H1 (cell line): ENCODE results near the gene NDUFA12. TPM values are rescaled to one million over a fixed set of nuclear protein-coding genes. Genes with fewer than 3 reads are reported as not detected.

Experiments used
- CTCF ChIA-PET: fragments of 300-600 bp; sonication (Branson Sonifier 250); formaldehyde crosslinking; loops from one replicate; lab custom pipeline; 2021; ENCODE audit not compliant: partially characterized antibody; lab: Charles Lee
- POLR2A ChIA-PET: fragments of 300-600 bp; sonication (Branson Sonifier 250); formaldehyde crosslinking; loops from one replicate; lab custom pipeline; 2021; ENCODE audit warnings: inconsistent platforms; ENCODE audit not compliant: partially characterized antibody; lab: Charles Lee
- DNase-seq, 2 experiments: peaks; one replicate each; pipeline versions ENCODE4 v3.0.0 to v3.0.0-alpha.2; 2010 to 2022; ENCODE audit warnings: low spot score in 2 of 2, low read depth in 1 of 2, mixed read lengths in 1 of 2
- FAIRE-seq: peaks from 2 replicates; lab custom pipeline; 2011; peaks lifted over from hg19 to GRCh38; lab: Jason Lieb, UNC
- H2AFZ ChIP-seq: 2 replicates; pipeline ENCODE4 v1.8.1; 2012; ENCODE audit warnings: low read length, inconsistent platforms
- H2AK5ac ChIP-seq: 2 replicates; pipeline ENCODE4 v1.6.1; 2013; ENCODE audit warnings: low read depth, low read length
- H2BK120ac ChIP-seq: replicated peaks from 2 replicates; pipeline ENCODE3; 2013; ENCODE audit warnings: low read depth, low read length, inconsistent platforms
- H2BK12ac ChIP-seq: 2 replicates; pipeline ENCODE4 v1.6.1; 2013; ENCODE audit warnings: low read depth, low read length
- H2BK15ac ChIP-seq: 2 replicates; pipeline ENCODE4 v1.6.1; 2013; ENCODE audit warnings: low read length
- H2BK20ac ChIP-seq: 2 replicates; pipeline ENCODE4 v1.6.1; 2013; ENCODE audit warnings: low read length
- H2BK5ac ChIP-seq: 2 replicates; pipeline ENCODE4 v1.6.1; 2013; ENCODE audit warnings: low read depth, low read length
- H3K14ac ChIP-seq: 2 replicates; pipeline ENCODE4 v1.6.1; 2013; ENCODE audit warnings: inconsistent platforms; ENCODE audit not compliant: insufficient read length
- H3K18ac ChIP-seq: 2 replicates; pipeline ENCODE4 v1.6.1; 2013; ENCODE audit warnings: low read length; ENCODE audit errors: extremely low read depth
- H3K23ac ChIP-seq: 2 replicates; pipeline ENCODE4 v1.6.1; 2013; ENCODE audit warnings: inconsistent platforms; ENCODE audit not compliant: insufficient read length
- H3K23me2 ChIP-seq: 2 replicates; pipeline ENCODE4 v1.6.1; 2013; ENCODE audit warnings: low read depth, low read length
- H3K27ac ChIP-seq: 2 replicates; pipeline ENCODE4 v1.6.1; 2011; ENCODE audit warnings: low read depth, low read length, inconsistent platforms
- H3K27me3 ChIP-seq, 4 experiments: replicated peaks in 1 of 4; 1 replicate in 1 of 4; 2 replicates in 3 of 4; pipeline versions ENCODE4 v1.6.1 to v1.8.1; 2011 to 2013; ENCODE audit warnings: low read length in 3 of 4, mild to moderate bottlenecking in 3 of 4, inconsistent platforms in 2 of 4, mixed read lengths in 2 of 4, moderate library complexity in 1 of 4; ENCODE audit not compliant: control insufficient read depth in 3 of 4, insufficient read depth in 3 of 4; ENCODE audit errors: extremely low read depth in 1 of 4
- H3K36me3 ChIP-seq, 4 experiments: 2 replicates each; pipeline versions ENCODE4 v1.6.1 to v1.8.1; 2011 to 2013; ENCODE audit warnings: mild to moderate bottlenecking in 4 of 4, low read length in 3 of 4, moderate library complexity in 2 of 4, control low read depth in 1 of 4, inconsistent platforms in 1 of 4; ENCODE audit not compliant: insufficient read depth in 4 of 4, control insufficient read depth in 2 of 4
- H3K4ac ChIP-seq: replicated peaks from 2 replicates; pipeline ENCODE3; 2013; ENCODE audit warnings: low read length, low read depth, mixed read lengths, inconsistent platforms; ENCODE audit not compliant: insufficient read length
- H3K4me1 ChIP-seq, 4 experiments: replicated peaks in 1 of 4; 1 replicate in 1 of 4; 2 replicates in 3 of 4; pipeline versions ENCODE4 v1.6.1 to v1.8.1; 2011 to 2013; ENCODE audit warnings: low read length in 3 of 4, inconsistent platforms in 2 of 4, mixed read lengths in 1 of 4; ENCODE audit not compliant: insufficient read depth in 4 of 4, control insufficient read depth in 3 of 4
- H3K4me2 ChIP-seq, 2 experiments: 2 replicates each; pipeline versions ENCODE4 v1.6.1 to v1.8.1; 2011 to 2013; ENCODE audit warnings: low read depth in 2 of 2, low read length in 2 of 2, control low read depth in 1 of 2, inconsistent platforms in 1 of 2, mild to moderate bottlenecking in 1 of 2; ENCODE audit not compliant: insufficient read depth in 1 of 2
- H3K4me3 ChIP-seq, 4 experiments: fragments of 200-600, 300-600 bp in 1 of 4; sonication (generic), shearing (Covaris generic), sonication (Bioruptor Twin) in 1 of 4; 2 replicates each; pipeline versions ENCODE4 v1.5.1 to v1.8.1; 2011 to 2016; ENCODE audit warnings: low read length in 4 of 4, low read depth in 3 of 4, control low read depth in 2 of 4, inconsistent platforms in 2 of 4, mild to moderate bottlenecking in 2 of 4, mixed read lengths in 1 of 4, moderate library complexity in 1 of 4; ENCODE audit not compliant: insufficient read depth in 2 of 4; ENCODE audit errors: extremely low read depth in 1 of 4
- H3K56ac ChIP-seq: replicated peaks from 2 replicates; pipeline ENCODE3; 2013; ENCODE audit warnings: low read depth, mild to moderate bottlenecking, mixed read lengths, low read length, inconsistent platforms; ENCODE audit not compliant: insufficient read length
- H3K79me1 ChIP-seq: 2 replicates; pipeline ENCODE4 v1.6.1; 2013; ENCODE audit warnings: low read depth, low read length, control low read depth
- H3K79me2 ChIP-seq, 2 experiments: 2 replicates each; pipeline versions ENCODE4 v1.6.1 to v1.8.1; 2012 to 2013; ENCODE audit warnings: low read length in 2 of 2, mild to moderate bottlenecking in 2 of 2, inconsistent platforms in 1 of 2; ENCODE audit not compliant: insufficient read depth in 2 of 2, control insufficient read depth in 1 of 2
- H3K9ac ChIP-seq, 4 experiments: replicated peaks in 1 of 4; 1 replicate in 1 of 4; 2 replicates in 3 of 4; pipeline versions ENCODE4 v1.6.1 to v1.8.1; 2011 to 2013; ENCODE audit warnings: low read depth in 3 of 4, low read length in 3 of 4, control low read depth in 2 of 4, mild to moderate bottlenecking in 2 of 4, moderate library complexity in 2 of 4, inconsistent platforms in 1 of 4; ENCODE audit errors: extremely low read depth in 1 of 4
- H3K9me3 ChIP-seq, 2 experiments: 2 replicates each; pipeline versions ENCODE4 v1.6.1 to v1.8.1; 2012 to 2013; ENCODE audit warnings: mild to moderate bottlenecking in 2 of 2, moderate library complexity in 2 of 2, control low read depth in 1 of 2, inconsistent platforms in 1 of 2, low read depth in 1 of 2, low read length in 1 of 2, mixed read lengths in 1 of 2; ENCODE audit not compliant: insufficient read depth in 2 of 2
- H4K20me1 ChIP-seq, 2 experiments: replicated peaks in 1 of 2; 2 replicates each; pipeline versions ENCODE3 to v1.8.1; 2011 to 2013; ENCODE audit warnings: inconsistent platforms in 2 of 2, low read length in 2 of 2, mild to moderate bottlenecking in 1 of 2; ENCODE audit not compliant: insufficient read depth in 2 of 2, control insufficient read depth in 1 of 2
- H4K5ac ChIP-seq: 2 replicates; pipeline ENCODE4 v1.6.1; 2013; ENCODE audit warnings: low read length, low read depth, mixed read lengths, inconsistent platforms; ENCODE audit not compliant: insufficient read length
- H4K8ac ChIP-seq: 2 replicates; pipeline ENCODE4 v1.8.0; 2013; ENCODE audit warnings: mild to moderate bottlenecking, moderate library complexity, low read length, inconsistent platforms; ENCODE audit not compliant: insufficient read depth; ENCODE audit errors: extremely low read depth
- H4K91ac ChIP-seq: replicated peaks from 2 replicates; pipeline ENCODE3; 2013; ENCODE audit warnings: low read length, mixed read lengths, inconsistent platforms; ENCODE audit not compliant: insufficient read length
- BACH1 ChIP-seq: IDR thresholded peaks from 2 replicates; pipeline ENCODE4 v1.6.1; 2012; ENCODE audit warnings: low read length, improper control_type of control experiment
- KDM5A ChIP-seq: fragments of 200-600 bp; IDR thresholded peaks from 2 replicates; pipeline ENCODE4 v1.7.1; 2012; ENCODE audit warnings: mild to moderate bottlenecking, low read length, inconsistent platforms, mixed read lengths
- RAD21 ChIP-seq, 2 experiments: IDR thresholded peaks in 1 of 2; conservative IDR thresholded peaks in 1 of 2; 2 replicates each; pipeline ENCODE4 v1.6.1; 2011; ENCODE audit warnings: low read depth in 2 of 2, low read length in 2 of 2, improper control_type of control experiment in 1 of 2, inconsistent platforms in 1 of 2, mild to moderate bottlenecking in 1 of 2, moderate library complexity in 1 of 2
- RBBP5 ChIP-seq: IDR thresholded peaks from 2 replicates; pipeline ENCODE4 v1.7.1; 2012; ENCODE audit warnings: low read depth, mild to moderate bottlenecking, inconsistent platforms, low read length, moderate library complexity, borderline replicate concordance
- SIN3A ChIP-seq, 2 experiments: IDR thresholded peaks in 1 of 2; conservative IDR thresholded peaks in 1 of 2; 2 replicates each; pipeline ENCODE4 v1.6.1; 2011 to 2012; ENCODE audit warnings: low read length in 2 of 2, improper control_type of control experiment in 1 of 2, low read depth in 1 of 2, mild to moderate bottlenecking in 1 of 2
- TBP ChIP-seq: IDR thresholded peaks from 2 replicates; pipeline ENCODE4 v1.6.1; 2011; ENCODE audit warnings: low read depth, low read length, improper control_type of control experiment
- WGBS, 2 experiments: shearing (Covaris generic) in 1 of 2; methylation state at CpG; one replicate each; pipeline versions ENCODE4 v1.1.6 to v1.1.7; 2013 to 2015; ENCODE audit warnings: low lambda C conversion rate in 2 of 2, mixed read lengths in 2 of 2, inconsistent platforms in 1 of 2, low coverage in 1 of 2, missing lambda C conversion rate in 1 of 2; ENCODE audit not compliant: insufficient replicate concordance in 2 of 2, insufficient coverage in 1 of 2, insufficient read length in 1 of 2; ENCODE audit errors: extremely low coverage in 1 of 2, missing lambda C conversion rate in 1 of 2; 5-methylcytosine and 5-hydroxymethylcytosine counted together
- polyA plus RNA-seq, 7 experiments: library from polyadenylated mRNA; depleted of rRNA in 3 of 7; stranded (reverse) in 5 of 7; unstranded in 2 of 7; fragments of >200 nt in 5 of 7; fragments of 200-250 nt in 2 of 7; gene quantifications; 1 replicate in 5 of 7; 2 replicates in 1 of 7; 4 replicates in 1 of 7; pipeline versions ENCODE4 v1.2.1 to v1.2.3, GENCODE V29; 2011 to 2013; ENCODE audit warnings: missing spikeins in 2 of 7, mixed read lengths in 2 of 7
- total RNA-seq: library from RNA; stranded (reverse); fragmentation: NEBNext Ultra II Directional; extraction: Animal tissue kit (Norgen Biotek cat#: 25700); gene quantifications from 2 replicates; pipeline ENCODE4 v1.2.1, GENCODE V29; 2021

NDUFA12 gene
- total and polyA plus RNA-seq, 2 of the 8 experiments (the other 6 are each of a cell fraction or from before 2014, with no cell fraction given), result 98.1 to 157 TPM

GRCh38 chr12:94979941-94980340 lies 23.6 kb downstream of the NDUFA12 start:
- Histone ChIP-seq H2BK15ac (no peak overlapping the region), H3K14ac (no peak overlapping the region), H3K9ac (peak overlapping the region in 1 of 4 experiments; percentile 34; a peak in 1 of 7 replicates), H4K20me1 (peaks cover 0 to 2% of the 10 kb centered on the region in 2 experiments), H3K23me2 (no peaks in the 10 kb centered on the region), H2AFZ (no peak overlapping the region), H3K23ac (no peak overlapping the region), H3K27me3 (no peaks in the 10 kb centered on the region), H2BK12ac (no peak overlapping the region), H4K8ac (no peak overlapping the region), H3K79me2 (no peaks in the 10 kb centered on the region; a peak in 1 of 4 replicates), H4K5ac (no peak overlapping the region), H3K4ac (no peak overlapping the region), H3K79me1 (no peaks in the 10 kb centered on the region), H3K4me3 (no peak overlapping the region), H2AK5ac (no peak overlapping the region), H3K56ac (no peak overlapping the region), H4K91ac (no peak overlapping the region), H2BK5ac (no peak overlapping the region), H3K9me3 (no peaks in the 10 kb centered on the region), H3K4me1 (peaks cover 0 to 6% (median 1%) of the 10 kb centered on the region in 4 experiments; a peak in 2 of 7 replicates), H3K4me2 (no peak overlapping the region), H2BK20ac (no peak overlapping the region), H3K27ac (no peak overlapping the region), H3K18ac (no peak overlapping the region), H3K36me3 (no peaks in the 10 kb centered on the region), H2BK120ac (no peak overlapping the region)
- no peak for TF ChIP-seq KDM5A
- no peak for TF ChIP-seq SIN3A (conservative IDR thresholded peaks at IDR 0.05 in 1 of 2, IDR thresholded peaks at IDR 0.05 in 1 of 2; ENCODE audit: low read depth in 1 of 2, low read length in 2 of 2)
- no peak for TF ChIP-seq RBBP5
- TF ChIP-seq TBP, result no peak
- TF ChIP-seq RAD21 (IDR thresholded peaks at IDR 0.05 in 1 of 2, conservative IDR thresholded peaks at IDR 0.05 in 1 of 2; ENCODE audit: low read depth in 2 of 2, low read length in 2 of 2), result no peak
- TF ChIP-seq BACH1, result no peak
- POLR2A ChIA-PET, result no interaction called here
- CTCF ChIA-PET, result interaction anchor here (0.6 to 1.8 kb wide), 5 partner anchors 10 to 1462 kb away, joined by 3 to 7 read pairs (median 3); no protein-coding TSS in a partner anchor
- DNase-seq (no peak), FAIRE-seq (no peak)
- 83% methylated on average over 4 of the region's 4 CpGs; no CpG with 5 or more reads in 1 of the 2 experiments for WGBS, 2 experiments
